ENCODE data around the gene PLXDC2.

DNA sequence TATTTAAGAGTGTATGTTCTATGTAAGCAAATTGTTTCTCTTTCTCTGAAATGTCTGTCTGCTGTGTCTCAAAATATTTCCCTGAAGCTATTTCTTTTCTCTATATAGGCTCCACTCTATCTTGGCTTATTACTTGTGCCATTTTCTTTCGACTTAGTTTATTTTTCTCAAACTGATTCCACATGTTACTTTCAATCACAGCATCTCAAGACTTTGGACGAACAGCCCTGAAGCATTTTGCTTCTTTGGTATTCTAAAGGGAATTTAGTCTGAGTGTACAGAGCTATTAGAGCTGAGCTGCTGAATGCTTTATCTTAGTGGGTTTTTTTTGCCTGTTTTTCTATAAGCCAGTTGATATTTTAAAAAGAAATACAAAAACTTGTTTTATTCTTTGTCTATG is 95.7 kb downstream of the PLXDC2 start:
- TF ChIP-seq SP1 (IDR thresholded peaks at IDR 0.05), result no peak
- TF ChIP-seq FOXA1 (IDR thresholded peaks at IDR 0.05), result no peak
- TF ChIP-seq FOXK2 (IDR thresholded peaks at IDR 0.05), result no peak
- no peak for TF ChIP-seq HDGF (IDR thresholded peaks at IDR 0.05; ENCODE audit: borderline replicate concordance)
- no peak for TF ChIP-seq PKNOX1 (IDR thresholded peaks at IDR 0.05)
- no peak for TF ChIP-seq NFRKB (IDR thresholded peaks at IDR 0.05)
- no peak for TF ChIP-seq ELF4 (IDR thresholded peaks at IDR 0.05)
- no peak for TF ChIP-seq ZNF384 (IDR thresholded peaks at IDR 0.05)
- TF ChIP-seq BHLHE40 (IDR thresholded peaks at IDR 0.05; ENCODE audit: borderline replicate concordance), result no peak
- no peak for TF ChIP-seq SUZ12 (IDR thresholded peaks at IDR 0.05)
- no peak for TF ChIP-seq LEF1 (IDR thresholded peaks at IDR 0.05; ENCODE audit: borderline replicate concordance)
